HG03025 (cell line): Measurements from ENCODE around the gene CDO1.

ENCODE experiments used
- ATAC-seq: cut with Tn5 transposase; IDR thresholded peaks from one replicate; pipeline ENCODE4 v1.9.1; 2021; ENCODE audit warnings: mild to moderate bottlenecking, moderate library complexity; ENCODE audit not compliant: unreplicated experiment, low FRiP score

The CDO1 gene

GRCh38 chr5:115816226-115817081 is at the start of gene CDO1:
Gene CDO1, minus strand, starts transcription at chr5:115816659. Its CDS starts 262 bp downstream, at chr5:115816397.
- no peak for ATAC-seq

- no peak for ATAC-seq
Measured at GRCh38 chr5:115859378-115859777, 42.9 kb upstream of the CDO1 start.

GRCh38 chr5:115858396-115858795 is 41.9 kb upstream of the CDO1 start:
- ATAC-seq: no peak

- ATAC-seq: no peak
Measured at GRCh38 chr5:115857626-115858349, 41.3 kb upstream of the CDO1 start.

- no peak for ATAC-seq
Measured at GRCh38 chr5:115857057-115857479, 40.6 kb upstream of the CDO1 start.

GRCh38 chr5:115855959-115856358 is 39.5 kb upstream of the CDO1 start:
- ATAC-seq: no peak

GRCh38 chr5:115854139-115854538 is 37.7 kb upstream of the CDO1 start:
- no peak for ATAC-seq

GRCh38 chr5:115850744-115851416 is 34.4 kb upstream of the CDO1 start:
- ATAC-seq: no peak

GRCh38 chr5:115849258-115849798 is 32.9 kb upstream of the CDO1 start:
- ATAC-seq: no peak

GRCh38 chr5:115847290-115847689 is 30.8 kb upstream of the CDO1 start:
- ATAC-seq: no peak

- ATAC-seq: no peak
Measured at GRCh38 chr5:115844321-115844817, 27.9 kb upstream of the CDO1 start.

GRCh38 chr5:115843444-115844130 is 27.1 kb upstream of the CDO1 start:
- ATAC-seq: no peak

- ATAC-seq: no peak
Measured at GRCh38 chr5:115842952-115843351, 26.5 kb upstream of the CDO1 start.

GRCh38 chr5:115842089-115842935 is 25.9 kb upstream of the CDO1 start:
- peak; percentile 34 for ATAC-seq

- peak; percentile 87 for ATAC-seq
Measured at GRCh38 chr5:115841382-115842088, 25.1 kb upstream of the CDO1 start, which contains the start of the genes AP3S1 and ATG12. Gene AP3S1, plus strand, starts transcription at chr5:115841935. Its CDS starts 103 bp downstream, at chr5:115842038. Gene ATG12, minus strand, starts transcription at chr5:115841565. Its CDS starts 13 bp downstream, at chr5:115841552.

GRCh38 chr5:115840873-115841272 is 24.4 kb upstream of the CDO1 start:
- ATAC-seq: no peak

GRCh38 chr5:115838885-115839518 is 22.5 kb upstream of the CDO1 start:
- no peak for ATAC-seq

GRCh38 chr5:115835481-115835880 is 19.0 kb upstream of the CDO1 start:
- no peak for ATAC-seq
